Astrocyte of the spinal cord (primary cell): ENCODE results near the gene COQ8B.

ENCODE experiments used
- DNase-seq: peaks from one replicate; pipeline ENCODE4 v3.0.0; 2011; ENCODE audit warnings: low read depth, low spot score
- H3K4me3 ChIP-seq: 2 replicates; pipeline ENCODE4 v1.5.1; 2011; ENCODE audit warnings: low read depth, mild to moderate bottlenecking, low read length, moderate library complexity
- CTCF ChIP-seq: IDR thresholded peaks from 2 replicates; pipeline ENCODE4 v1.5.1; 2012; ENCODE audit warnings: low read depth, mild to moderate bottlenecking, low read length, inconsistent platforms
- in situ Hi-C: cut with HindIII; loops from 2 replicates; pipeline ENCODE4 v1.10.0; 2017; ENCODE audit warnings: low sequenced_read_pairs

Gene COQ8B

DNA sequence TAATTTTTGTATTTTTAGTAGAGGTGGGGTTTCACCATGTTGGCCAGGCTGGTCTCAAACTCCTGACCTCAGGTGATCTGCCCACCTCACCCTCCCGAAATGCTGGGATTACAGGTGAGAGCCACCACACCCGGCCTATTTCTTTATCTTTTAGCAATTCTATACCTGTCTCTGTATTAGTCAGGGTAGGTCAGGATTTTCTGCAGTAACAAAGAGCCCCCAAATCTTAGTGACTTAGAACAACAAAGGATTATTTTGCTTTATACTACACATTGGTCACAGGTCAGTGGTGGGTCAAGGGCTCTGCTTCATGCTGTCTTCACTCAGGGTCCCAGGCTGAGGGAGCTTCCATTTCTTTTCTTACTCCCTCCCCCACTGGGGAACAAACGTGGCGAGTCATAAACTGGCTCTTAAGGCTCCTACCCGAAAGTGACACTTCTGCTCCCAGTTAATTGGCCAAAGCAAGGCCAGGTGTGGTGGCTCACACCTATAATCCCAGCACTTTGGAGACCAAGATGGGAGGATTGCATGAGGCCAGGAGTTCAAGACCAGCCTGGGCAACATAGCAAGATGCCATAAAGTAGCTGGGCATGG lies 7.1 kb upstream of the COQ8B start:
- TF ChIP-seq CTCF = no peak
- H3K4me3 ChIP-seq = no peak overlapping the region
- in situ Hi-C loops = no loop called here
- no peak for DNase-seq

GRCh38 chr19:40721936-40722661 lies 5.4 kb upstream of the COQ8B start:
- no peak for TF ChIP-seq CTCF
- H3K4me3 ChIP-seq = no peak overlapping the region
- no peak for DNase-seq
- in situ Hi-C loops = no loop called here

GRCh38 chr19:40721140-40721486 lies 4.4 kb upstream of the COQ8B start:
- in situ Hi-C loops = no loop called here
- DNase-seq = no peak
- no peak overlapping the region for H3K4me3 ChIP-seq
- no peak for TF ChIP-seq CTCF

DNA sequence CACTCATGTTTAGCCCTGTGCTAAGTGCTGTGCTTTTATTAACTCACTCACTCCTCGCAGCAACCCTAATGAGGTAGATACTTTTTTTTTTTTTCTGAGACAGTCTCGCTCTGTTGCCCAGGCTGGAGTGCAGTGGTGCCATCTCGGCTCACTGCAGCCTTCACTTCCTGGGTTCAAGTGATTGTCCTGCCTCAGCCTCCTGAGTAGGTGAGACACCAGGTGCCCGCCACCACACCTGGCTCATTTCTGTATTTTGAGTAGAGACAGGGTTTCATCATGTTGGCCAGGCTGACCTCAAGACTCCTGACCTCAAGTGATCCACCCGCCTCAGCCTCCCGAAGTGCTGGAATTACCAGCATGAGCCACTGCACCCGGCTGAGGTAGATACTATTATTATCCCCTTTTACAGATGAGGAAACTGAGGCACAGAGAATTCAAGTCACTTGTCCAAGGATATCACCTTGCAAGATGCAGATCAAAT lies 2.8 kb upstream of the COQ8B start:
- in situ Hi-C loops = no loop called here
- no peak for DNase-seq
- peak overlapping the region; percentile 83 for H3K4me3 ChIP-seq
- no peak for TF ChIP-seq CTCF

DNA sequence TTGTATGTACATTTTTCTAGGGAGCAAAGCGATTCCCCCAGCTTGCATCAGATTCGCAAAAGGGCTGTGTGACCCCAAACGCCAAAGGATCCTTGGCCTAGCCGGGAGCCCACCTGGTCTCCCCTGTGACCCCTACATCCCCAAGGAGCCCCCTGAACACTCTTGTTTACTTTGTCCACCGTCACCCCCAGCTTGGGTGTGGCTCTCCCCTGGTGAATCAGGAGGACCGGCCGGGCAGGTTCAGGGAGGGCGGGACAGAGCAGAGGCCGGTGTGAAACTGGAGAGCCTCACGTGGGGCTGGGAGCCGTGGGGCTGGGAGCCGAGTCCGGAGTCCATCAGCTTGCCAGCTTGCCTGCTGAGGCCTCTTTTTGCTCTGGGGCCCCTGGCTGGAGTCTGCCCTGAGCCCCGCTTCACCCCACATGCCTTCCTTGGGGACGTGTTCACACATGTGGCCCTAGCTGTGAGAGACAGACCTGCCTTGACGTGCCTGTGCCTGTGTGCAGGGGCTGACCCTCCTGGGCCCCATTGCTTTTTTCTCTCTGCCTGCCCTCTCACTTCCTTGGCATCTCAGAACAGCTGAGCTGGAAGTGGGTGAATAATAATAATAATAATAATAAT lies 2.2 kb upstream of the COQ8B start:
- peak; percentile 48 for DNase-seq
- in situ Hi-C loops = no loop called here
- no peak for TF ChIP-seq CTCF
- peak overlapping the region; percentile 83 for H3K4me3 ChIP-seq

- no peak for DNase-seq
- no peak for TF ChIP-seq CTCF
- in situ Hi-C loops = no loop called here
- peak overlapping the region; percentile 83 for H3K4me3 ChIP-seq
Measured at GRCh38 chr19:40717880-40718773, 1.4 kb upstream of the COQ8B start.
